NCI-H2107 (cell line): ENCODE data around the gene ACTBL2.
A peak's percentile ranks its signal among the peaks of the same experiment; 100 is the strongest.
"Not testable (repeated sequence)": the region's sequence is repeated elsewhere in the genome, so short reads cannot be mapped to it uniquely, and the experiment has no call there.

Experiments used
- DNase-seq: peaks from one replicate; lab custom pipeline; 2025; lab: John Stamatoyannopoulos, UW

Gene ACTBL2

DNA sequence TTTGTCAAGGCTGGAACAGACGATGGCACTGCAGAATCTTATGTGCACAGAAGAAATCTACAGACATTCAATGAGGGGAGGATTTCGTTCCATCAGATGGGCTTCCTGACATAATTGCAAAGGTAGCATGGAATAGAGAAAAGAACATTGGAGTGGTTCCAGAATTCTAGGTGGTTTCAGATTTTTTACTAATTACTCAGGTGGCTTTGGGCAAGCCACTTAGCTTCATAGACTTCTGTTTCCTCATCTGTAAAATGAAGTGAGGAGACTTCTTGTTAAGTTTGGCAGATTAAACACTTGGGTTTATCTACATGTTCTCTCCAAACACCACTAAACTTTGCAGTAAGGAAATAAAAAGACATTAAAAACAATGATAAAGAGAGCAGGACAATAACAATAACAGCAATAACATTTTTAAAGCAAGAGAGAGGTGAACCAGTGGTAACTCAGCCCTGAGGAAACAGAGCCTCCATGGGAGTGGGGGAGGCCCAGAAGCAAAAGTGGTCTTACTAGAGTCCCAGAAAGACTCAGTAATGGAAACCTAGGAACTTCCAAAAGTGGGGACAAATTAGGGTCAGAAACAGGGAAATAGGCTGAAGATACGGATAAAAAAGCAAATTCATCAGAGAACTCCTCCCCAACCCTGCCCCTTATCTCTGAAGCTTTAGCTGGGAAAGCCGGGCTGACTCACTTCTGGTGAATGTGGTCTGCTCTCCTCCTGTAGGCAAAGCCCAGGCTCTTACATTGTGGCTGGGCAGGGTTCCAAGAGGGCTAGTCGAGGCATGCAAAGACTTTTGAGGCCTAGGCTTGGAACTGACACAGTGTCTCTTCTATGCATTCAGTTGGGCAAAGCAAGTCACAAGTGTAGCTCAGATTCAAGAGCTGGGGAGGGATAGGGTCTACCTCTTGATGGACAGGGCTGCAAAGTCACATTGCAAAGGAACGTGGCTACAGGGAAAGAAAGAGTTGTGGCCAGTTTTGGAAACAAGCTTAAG lies 11.8 kb upstream of the ACTBL2 start:
- peak; percentile 57 for DNase-seq

DNA sequence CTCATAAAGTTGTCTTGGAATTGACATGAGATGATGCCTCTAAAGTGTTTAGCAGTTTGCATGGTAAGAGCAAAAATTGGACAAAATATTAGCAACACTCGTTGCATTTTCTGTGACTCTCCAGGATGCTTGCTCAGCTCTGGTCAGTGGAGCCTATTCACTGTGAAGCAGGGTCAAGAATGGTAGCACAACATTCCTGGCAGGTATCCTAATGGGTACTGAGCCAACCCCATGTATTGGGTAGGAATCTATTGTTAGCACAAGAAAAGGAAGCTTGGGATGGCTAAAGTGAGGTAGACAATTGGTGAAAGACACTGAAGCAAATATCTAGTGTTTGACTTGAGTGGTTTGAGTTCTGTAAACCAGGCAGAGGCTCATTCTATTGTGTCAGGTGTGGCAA lies 10.4 kb upstream of the ACTBL2 start:
- DNase-seq, result no peak

DNA sequence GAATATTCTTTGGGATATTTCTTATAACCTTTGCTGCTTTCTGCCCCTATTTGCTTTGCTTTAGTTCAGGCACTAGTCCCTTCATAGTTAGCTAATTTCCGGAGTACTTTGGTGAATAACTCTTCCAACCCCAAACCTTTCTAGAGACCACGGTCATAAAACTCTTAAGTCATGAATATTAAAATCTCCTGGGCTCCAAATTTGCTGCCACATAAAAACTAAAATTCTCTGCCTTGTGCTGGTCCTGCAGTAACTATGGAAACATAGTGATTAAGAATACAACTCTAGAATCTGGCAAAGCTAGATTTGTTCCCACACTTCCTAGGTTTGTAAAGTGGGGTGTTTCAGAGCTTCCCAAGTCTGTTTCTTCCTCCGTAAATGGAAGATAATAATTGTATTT lies 10.0 kb upstream of the ACTBL2 start:
- no peak for DNase-seq

DNA sequence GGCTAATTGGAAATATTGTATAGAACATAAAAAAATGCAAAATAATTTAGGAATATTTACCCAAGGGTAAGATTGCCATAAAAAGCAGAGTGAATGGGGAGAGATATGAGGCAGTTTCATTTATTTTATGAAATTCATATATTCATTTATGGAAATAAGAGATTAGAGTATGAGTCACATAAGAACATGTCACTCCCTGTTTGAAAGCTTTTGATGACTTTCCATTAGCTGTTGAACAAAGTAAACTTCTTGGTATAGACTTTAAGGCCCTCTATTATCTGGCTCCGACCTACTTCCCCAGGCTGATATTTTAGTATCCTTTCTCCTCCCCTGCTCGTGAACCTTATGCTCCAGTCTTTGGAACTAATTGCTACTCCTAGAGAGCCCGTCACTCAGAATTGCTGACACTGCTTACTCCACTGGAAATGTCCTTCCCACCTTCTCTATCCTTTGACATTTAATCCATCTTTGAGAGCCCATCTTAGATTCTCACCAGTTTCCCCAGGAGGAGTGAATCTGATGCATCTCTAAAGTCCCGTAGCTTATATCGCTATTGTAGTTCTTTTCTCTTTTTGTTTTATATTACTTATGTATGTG lies 8.9 kb upstream of the ACTBL2 start:
- no peak for DNase-seq

DNA sequence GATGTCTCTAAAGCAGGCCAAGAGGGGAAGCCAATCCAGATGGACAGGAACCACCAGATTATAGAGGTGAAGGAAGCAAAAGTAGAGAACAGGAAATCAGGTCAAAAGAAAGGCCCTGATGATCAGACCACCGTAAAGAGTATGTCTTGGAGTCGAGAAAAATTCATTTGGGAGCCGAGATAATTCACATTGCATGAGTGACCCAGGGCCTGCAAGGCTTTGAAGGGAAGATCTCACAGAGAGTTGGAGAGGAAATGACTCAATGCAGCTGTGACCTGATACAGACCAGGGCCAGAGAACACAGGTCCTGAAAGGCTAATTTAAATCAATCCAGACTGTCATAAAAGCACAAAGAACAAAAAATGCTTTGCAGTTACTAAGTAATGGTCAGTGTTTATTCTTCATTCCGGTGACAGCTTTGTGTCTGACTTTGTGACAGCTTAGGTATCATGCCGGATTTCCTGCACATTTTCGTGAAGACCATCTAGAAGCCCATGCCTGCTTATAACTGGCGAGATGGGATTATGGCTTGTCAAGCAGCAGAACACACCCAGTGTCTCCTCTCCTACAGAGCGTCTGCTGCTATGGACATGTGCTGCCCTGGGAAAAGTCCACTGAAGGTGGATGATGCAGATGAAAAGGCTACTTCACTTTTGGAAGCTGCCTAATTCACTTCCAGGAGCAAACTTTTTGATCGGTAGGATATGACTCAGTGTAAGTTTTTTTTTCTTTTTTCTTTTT lies 5.8 kb upstream of the ACTBL2 start:
- DNase-seq, result no peak

DNA sequence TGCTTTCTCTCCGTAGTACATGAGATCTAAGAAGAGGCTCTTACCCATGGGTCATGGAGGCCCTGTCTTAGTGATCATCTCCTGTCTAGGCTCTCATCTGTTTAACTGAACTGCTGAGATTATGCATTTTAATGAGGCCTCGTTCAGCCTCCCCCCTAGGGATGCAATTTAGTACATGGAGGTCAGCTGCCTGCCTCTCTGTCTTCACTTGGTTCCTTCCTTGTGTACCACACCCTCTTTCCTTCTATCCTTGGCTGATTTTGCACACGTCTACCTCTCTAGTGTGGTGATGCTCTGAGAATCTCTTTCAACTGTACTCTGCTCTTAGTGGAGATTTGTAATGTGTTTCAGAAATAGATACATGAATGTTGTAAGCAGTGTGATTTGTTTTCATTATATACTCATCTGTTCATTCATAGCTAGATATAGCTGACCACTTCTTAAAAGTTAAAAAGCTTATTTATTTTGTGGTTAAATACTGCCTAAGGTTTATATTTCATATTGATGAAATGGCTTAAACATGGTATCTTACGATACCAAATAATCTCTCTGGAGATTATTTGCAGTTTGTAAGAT lies 3.5 kb upstream of the ACTBL2 start:
- no peak for DNase-seq

DNA sequence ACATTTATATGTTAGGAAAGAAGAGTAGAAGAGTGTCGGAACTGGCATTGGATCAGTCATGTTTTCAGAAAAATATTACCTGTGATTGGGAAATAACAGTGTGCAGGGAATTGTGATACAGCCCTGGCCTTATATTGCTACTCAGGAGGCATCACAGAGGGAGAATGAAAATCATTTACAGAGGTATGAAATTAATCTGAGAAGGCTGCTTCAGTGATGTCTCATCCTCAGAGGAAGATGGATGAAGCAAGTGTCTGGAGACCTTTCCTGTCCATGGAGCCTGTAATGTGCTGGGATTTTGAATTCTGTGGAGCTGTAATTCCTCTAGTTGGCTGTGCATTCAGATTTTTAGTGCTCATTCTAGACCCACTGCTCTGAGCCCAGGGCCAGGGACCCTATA lies 3.8 kb downstream of the ACTBL2 start:
- no peak for DNase-seq

DNA sequence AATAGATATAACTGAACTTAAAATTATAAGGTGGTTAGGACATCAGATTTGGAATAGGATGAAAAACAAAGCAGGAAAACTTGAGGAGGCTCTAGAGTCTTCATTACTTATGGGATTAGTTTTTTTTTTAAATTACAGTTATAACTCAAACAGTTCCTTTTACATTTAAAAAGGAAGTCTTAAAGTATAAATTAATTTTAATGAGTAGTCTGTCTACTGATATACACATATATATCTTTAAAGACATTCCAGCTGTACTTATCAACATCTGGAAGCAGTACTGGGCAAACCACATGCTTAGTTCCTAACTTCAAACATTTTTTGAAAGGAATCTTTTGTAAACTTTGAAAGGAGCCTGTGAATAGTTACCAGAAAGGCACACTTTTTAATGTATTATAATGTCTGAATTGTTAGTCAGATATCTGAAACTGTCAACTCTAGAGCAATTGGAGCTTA lies 6.0 kb downstream of the ACTBL2 start:
- no peak for DNase-seq

DNA sequence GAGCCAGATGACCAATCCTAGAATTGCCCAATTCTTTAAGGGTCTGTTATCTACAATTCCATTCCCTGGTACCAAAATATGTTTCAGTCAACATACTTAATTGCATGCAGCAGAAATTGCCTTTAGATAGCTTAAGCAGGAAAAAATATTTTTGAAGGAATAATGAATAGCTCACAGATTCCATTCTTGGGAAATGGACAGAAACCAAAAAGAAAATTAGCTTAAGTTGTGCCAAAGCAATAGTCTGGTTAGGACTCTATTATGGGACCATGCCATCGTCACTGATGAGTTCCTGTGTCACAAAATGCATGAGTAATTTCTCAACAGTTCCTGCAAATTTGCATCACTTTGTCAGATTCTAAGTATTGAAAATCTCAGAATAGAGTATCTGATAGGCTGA lies 12.3 kb downstream of the ACTBL2 start:
- DNase-seq, result no peak

DNA sequence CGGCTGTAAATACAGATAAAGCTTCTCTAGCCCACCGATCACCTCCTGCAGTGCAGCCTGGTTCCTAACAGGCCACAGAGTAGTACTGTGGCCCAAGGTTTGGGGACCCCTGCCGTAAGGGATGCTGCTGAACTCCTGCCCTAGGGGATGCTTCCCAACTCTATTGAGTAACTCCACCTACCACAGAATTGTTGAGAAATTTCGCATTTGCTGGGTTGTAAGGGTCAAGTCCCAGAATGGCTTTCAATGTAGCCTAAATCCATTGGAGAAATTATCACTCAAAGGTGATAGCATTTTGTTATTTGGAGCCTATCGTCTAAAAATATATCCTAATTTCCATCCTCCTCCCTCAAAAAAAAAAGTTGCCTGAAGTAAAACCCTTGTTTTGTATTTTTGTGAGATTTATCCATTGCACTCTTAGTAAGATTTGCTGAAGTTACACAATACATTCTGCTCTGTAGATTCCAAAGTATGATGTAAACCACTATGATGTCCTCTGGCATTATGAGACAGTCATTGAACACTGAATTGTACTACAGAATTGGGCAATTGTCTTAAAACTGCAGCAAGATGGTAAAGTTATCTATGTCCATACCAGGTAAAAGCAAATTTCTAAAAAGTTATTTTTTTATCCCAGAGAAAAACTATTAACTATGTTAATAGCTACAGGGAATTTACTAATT lies 14.0 kb downstream of the ACTBL2 start:
- DNase-seq, result no peak

DNA sequence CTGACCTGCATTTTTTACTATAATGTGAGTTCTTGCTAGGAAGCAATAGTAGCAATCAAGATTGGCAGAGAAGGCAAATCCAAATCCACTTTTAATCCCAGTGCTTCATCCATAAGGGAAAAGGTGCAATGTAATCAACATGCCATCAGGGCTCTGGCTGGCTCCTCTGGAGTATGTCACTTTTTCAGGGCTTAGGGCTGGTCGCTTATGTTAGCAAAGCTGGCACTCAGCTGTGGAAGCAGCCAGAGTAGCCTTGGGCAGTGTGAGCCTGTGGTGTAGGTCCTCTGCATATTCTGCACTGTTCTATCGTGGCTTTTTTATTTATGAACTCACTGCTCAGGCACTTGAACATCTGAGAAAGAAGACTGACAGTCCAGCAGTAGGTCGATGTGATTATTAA lies 16.1 kb downstream of the ACTBL2 start:
- DNase-seq, result no peak

DNA sequence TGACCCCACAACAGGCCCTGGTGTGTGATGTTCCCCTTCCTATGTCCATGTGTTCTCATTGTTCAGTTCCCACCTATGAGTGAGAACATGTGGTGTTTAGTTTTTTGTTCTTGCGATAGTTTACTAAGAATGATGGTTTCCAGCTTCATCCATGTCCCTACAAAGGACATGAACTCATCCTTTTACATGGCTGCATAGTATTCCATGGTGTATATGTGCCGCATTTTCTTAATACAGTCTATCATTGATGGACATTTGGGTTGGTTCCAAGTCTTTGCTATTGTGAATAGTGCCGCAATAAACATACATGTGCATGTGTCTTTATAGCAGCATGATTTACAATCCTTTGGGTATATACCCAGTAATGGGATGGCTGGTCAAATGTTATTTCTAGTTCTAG lies 22.6 kb downstream of the ACTBL2 start:
- not testable (repeated sequence) for DNase-seq

DNA sequence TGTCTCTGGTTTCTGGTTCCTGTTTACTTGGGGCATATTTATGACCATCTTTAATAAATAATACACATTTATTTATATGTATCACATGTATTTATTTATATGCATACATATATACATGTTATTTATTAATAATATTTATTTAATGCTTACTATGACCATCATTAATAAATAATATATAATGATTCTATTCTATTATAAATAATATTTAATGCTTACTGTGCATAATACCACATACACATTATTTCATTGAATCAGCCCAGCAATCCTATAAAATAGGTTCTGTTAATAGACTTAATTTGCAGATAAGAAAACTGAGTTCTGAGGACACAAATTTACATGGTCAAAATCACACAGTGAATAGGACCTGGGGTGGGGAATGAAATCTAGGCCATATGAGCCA lies 24.2 kb downstream of the ACTBL2 start:
- DNase-seq, result no peak

DNA sequence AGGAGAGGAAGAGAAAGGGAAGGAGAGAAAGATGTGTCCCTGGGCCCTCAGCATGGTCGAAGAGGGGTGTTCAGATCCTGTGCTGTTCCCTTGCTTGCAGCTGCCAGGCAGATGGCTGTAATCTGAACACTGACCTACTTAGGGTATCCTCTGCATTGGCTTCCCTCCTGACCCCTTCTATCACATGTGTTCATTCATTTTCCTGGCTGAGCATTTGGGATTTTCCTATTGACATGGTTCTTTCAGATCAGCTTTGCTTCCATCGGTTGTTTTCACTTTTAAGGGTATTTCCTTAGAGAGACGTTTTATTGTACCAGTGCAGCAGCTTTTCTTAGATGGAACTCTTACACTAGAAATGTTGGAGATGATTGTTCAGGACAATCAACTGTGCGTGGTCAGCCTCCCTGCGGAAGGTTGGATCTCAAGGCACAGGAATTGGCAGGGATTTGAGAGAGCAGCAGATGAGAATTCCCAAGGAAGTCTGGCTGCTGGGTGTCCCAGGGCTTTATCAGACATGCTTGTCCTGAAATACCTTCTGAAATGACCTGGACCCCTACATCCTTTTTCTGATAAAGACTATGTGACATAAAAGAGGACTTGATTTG lies 26.0 kb downstream of the ACTBL2 start:
- no peak for DNase-seq

DNA sequence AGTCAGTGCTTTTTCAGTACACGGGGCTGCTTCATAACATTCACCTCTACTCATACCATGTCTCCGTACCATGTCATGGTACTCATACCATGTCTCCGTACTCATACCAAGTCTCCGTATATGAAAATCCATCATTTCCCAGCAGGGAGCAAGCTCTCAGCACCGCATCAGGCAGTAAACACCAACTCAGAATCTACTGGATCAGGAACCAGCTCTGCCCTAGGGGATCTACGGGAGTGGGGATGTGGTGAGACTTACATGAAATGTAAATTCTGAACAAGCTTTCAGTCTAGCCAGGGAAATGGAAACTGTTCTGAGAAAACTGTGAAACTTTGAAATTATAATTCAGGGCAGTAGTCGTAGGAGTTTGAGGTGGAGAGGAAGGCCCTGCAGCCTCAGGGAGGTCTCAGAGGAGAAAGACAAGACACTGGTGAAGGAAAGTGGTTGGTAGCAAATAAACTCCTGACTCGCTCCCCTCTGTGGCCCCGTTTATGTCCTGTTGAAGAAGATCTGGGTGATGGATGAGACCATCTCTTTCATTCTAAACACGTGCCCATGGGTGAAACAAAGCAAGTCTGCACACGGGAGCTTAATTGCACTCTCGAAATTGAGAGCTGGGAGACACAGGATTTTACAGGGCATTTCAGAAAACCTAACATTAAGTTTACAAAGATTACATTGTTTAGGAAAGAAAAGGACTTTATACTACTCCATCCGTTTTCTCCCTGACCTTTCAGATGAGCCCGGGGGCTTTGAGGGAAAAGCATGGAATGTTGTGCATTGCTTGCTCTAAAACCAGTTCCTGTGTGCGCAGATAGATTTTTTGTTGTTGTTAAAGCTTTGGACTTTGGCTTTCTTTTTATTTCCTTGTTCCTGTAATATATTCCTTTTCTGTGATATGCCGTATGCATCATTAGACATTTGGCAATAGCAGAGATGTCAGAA lies 26.8 kb downstream of the ACTBL2 start:
- no peak for DNase-seq

DNA sequence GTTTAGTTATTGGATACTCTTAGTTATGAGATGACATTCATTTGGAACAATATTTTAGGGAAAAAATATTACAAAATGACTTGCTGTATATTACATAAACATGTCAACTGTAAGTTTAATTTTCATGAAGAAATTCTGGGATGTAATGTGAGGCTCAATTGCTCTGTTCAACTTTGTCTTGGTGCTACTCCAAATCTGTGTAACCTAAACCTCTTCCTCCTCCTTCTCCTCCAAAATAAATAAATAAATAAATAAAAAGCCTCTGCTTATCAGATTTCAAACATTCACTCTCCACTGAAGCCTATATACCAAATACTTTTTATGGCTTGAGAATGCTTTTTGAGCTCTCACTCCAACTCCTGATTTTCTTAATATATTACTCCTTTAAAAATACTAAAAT lies 27.7 kb downstream of the ACTBL2 start:
- no peak for DNase-seq

DNA sequence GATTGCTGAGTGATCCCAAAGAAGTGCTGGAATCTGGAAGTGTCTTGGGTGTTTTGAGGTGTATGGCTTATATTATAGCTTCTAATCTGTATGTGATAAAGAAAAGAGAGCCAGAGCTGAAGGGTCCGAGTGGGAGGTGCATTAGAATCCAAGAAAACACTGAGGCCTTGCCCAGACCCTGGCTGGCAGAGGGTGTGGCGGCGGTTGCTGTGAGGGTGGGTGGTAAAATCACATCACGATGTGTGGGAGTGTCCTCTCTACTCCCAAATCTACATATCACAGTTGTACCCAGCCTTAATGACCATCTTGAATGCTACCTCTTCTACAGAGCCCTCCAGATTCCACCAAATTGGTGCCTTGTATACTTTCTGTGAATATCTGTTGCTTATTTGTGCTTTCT lies 28.9 kb downstream of the ACTBL2 start:
- no peak for DNase-seq

DNA sequence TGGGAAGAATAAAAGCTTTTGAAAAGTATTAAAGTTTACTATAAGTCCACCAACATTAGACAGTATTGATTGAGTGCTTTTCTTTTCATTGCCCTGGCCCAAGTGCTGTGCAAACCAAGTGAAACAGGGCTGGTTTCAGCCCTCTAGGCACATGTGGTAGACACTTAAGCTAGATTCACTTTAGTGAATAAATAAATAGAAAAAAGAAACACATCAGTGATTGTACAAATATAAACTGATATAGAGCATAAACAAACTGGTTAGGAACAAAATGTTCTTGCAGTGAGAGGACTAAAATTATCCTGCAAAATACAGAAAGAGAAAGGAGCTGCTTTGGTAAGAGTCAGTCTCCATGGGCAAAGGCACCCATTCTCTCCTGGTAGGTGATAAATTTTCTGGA lies 29.7 kb downstream of the ACTBL2 start:
- DNase-seq, result no peak

DNA sequence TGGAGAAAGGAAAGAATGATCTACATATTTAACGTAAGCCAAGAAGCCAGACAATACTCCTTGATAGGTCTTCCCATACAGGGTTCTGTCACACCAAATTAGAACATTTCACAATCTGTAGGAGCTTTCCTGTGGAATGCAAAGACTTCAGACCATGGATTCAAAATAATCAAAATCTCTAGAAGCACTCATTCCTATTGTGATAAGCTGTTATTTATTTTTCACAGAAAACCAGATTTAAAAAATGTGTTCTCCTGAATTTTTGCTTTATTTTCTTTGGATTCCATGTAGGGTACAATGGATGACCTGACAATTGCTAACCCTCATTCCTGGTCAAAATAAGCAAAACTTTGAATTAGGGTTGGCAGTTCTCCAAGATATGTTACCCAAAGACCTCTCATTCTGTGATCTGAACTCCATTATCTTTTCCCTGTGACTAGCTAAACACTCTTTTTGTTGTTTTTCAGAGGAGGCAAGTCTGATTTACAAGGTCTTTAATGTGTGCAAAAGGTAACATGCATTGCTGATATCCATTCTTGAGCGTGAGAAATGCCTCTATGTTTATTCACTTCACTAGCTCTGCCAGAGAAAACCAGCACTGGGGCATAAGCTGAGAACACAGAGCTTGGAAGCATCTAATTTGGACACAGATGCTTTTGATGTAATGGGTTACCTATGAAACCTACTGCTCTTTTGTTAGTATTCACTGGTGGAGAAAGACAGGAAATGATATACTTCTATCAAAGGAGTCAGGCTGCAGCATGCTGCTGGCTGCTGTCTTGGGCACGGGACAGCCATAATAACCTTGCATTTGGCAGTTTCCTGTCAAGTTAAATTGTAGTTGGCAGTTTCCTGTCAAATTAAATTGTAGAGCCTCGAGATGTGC lies 31.4 kb downstream of the ACTBL2 start:
- no peak for DNase-seq
